HG02970 (cell line): ENCODE measurements around the gene SRMS.

Experiments
- ATAC-seq: cut with Tn5 transposase; IDR thresholded peaks from one replicate; pipeline ENCODE4 v1.9.1; 2021; ENCODE audit warnings: mild to moderate bottlenecking, moderate library complexity, moderate number of reproducible peaks; ENCODE audit not compliant: unreplicated experiment, low FRiP score

Gene SRMS

GRCh38 chr20:63554361-63555278, 7.1 kb upstream of the SRMS start:
- no peak for ATAC-seq

GRCh38 chr20:63553933-63554290, 6.4 kb upstream of the SRMS start, which contains the start of gene FNDC11:
TSS of gene FNDC11 (plus strand) at chr20:63554159. CDS start at chr20:63555664, 1,505 bp downstream.
- ATAC-seq = peak; percentile 14

DNA sequence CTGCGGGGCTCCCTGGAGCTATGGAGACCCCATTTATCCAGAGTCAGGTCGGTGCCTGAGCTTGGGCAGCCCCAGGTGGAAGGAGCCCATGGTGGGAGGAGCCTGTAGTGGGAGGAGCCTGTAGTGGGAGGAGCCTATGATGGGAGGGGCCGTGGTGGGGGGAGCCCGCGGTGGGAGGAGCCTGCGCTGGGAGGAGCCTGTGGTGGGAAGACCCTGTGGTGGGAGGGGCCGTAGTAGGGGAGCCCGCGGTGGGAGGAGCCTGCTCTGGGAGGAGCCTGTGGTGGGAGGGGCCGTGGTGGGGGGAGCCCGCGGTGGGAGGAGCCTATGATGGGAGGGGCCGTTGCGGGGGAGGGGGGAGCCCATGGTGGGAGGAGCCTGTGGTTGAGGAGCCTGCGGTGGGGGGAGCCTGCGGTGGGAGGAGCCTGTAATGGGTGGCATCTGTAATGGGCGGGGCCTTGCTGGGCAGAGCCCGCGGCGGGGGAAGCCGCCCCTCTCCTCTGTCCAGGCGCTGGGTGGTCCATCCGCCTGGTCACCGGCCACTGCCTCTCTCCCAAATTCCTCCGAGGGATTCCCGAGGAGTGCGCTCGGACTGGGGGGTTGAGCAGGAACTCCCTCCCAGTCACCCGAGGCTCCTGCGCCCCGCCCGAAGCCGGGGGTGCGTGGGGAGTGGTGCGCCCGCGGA, 5.8 kb upstream of the SRMS start:
- ATAC-seq = peak; percentile 49

DNA sequence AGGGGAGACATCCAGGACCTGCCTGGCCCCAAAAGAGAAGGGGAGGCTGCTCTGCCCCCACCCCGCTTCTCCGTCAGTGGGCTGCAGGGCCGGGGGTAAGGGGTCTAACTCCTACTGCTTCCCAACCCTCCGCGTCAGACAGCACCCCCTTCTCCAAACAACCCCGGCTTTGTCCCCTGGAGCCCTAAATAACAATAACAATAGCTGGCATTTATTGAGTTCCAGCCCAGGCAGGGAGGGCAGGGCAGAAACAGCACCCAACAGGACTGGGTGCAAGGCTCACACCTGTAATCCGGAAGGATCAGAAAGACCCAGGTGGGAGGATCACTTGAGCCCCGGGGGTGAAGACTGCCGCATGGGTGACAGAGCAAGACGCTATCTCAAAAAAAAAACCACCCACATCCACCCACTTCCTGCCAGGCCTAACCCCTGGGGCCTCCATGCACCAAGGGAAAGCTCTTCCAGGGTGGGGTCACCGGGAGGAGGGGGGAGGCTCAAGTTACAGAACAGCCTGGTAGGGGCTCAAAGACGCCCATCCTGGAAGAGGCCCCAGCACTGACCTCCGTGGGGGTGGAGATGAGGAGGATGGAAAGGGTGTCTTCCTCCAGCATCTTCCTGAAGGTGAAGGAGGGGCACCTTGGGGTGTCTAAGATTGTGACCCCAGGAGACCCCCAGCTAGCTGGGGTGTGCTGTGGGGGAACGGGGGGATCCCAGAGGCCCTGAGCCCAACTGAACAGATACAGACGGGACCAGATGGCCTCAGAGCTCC, 5.1 kb upstream of the SRMS start:
- peak; percentile 31 for ATAC-seq

DNA sequence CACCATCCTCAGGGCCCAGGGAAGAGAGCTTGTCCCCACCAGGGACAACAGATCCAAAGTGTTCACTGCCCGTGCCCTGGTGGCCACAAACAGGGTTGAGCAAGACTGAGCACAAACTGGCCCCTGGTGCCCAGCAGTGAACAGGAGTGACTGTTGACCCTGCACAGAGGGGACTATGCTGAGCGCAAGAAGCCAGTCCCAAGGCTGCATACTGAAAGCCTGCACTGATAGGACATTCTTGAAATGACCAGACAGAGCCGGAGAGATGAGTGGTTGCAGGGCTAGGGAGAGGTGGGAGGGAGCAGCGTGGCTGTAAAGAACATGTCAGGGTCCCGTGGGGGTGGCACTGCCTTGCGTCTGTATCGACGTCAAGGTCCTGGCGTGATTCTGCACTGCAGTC, 3.5 kb upstream of the SRMS start:
- no peak for ATAC-seq

DNA sequence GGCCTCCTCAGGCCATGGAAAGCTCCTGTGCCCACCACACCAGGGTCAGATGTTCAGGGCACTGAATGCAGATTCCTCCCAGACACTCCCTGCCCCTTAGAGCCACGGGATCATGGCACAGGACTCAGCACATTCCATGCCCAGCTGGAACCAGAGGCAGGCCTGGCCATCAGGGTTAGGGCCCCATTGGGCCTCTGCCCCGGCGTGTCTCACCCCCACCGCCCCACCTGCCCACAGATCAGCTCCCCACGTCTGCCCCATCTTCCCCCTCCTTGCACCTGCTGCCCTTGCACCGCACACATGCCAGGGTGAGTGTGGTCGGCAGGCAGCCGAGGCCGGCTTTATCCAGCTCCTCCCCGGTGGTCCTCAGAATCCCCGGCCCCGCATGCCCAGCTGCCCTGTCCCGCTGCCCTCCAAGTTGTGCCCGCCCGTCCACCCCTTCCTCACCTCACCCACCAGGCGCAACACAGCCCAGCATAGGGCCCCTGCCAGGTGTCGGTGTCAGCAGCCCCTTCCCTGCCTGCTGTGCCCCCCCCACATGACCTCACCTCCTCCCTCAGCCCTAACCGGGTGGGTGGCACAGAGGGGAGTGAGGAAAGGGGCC, 2.2 kb upstream of the SRMS start:
- no peak for ATAC-seq

GRCh38 chr20:63549019-63549418, 1.5 kb upstream of the SRMS start:
- ATAC-seq = no peak

DNA sequence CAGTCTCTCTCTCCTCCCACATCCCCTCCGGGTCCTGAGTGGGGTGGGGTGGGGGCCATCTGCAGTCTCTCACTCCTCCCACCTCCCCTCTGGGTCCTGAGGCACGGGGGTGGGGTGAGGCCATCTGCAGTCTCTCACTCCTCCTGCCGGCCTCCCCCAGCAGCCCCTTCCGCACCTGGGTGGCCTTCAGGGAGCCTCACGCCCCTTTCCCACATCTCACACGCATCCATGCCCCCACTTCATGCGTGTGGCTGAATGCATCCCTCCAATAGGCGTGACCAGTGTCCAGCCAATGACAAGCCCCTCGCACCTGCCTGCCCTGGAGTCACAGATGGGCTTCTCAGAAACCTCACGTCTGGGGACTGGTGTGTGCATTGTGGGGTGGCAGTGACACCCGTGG, 993 bp upstream of the SRMS start:
- ATAC-seq = no peak

DNA sequence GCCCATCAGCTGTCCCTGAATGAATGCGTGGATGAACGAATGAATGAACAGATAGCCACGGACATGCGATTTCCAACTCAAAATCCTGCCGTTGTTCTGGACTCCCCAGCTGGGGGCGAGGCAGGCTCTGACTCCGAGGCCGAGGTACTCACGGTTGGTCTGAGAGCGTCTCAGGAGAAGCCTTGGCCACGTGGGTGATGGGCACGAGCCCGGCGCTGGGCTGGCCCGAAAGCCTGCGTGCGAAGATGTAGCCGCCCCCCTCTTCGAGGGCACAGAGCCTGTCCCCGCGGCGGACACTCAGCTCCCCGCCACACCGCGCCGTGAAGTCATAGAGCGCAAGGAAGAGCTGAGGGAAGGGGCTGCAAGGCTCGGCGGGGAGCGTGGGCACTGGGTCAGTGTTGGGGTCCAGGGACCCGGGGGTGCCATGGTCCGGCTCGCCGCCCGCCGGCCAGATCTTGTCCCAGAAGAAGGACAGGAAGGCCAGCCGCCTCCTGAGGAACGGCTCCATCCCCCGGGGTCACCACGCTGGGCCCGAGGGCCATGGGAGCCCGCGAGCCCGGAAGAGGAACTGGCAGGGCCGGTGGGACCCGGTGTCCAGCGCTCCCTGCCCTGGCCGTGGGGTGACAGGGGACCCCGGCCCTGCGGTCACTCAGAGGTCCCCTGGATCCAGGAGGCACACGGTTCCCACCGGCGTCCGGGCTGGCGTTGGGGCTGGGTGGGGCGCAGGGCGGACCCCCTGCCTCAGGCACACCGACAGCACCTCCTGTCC, 409 bp downstream of the SRMS start:
- ATAC-seq = no peak

GRCh38 chr20:63546256-63546955, 1.1 kb downstream of the SRMS start:
- ATAC-seq = no peak

GRCh38 chr20:63545814-63546213, 1.7 kb downstream of the SRMS start:
- no peak for ATAC-seq

DNA sequence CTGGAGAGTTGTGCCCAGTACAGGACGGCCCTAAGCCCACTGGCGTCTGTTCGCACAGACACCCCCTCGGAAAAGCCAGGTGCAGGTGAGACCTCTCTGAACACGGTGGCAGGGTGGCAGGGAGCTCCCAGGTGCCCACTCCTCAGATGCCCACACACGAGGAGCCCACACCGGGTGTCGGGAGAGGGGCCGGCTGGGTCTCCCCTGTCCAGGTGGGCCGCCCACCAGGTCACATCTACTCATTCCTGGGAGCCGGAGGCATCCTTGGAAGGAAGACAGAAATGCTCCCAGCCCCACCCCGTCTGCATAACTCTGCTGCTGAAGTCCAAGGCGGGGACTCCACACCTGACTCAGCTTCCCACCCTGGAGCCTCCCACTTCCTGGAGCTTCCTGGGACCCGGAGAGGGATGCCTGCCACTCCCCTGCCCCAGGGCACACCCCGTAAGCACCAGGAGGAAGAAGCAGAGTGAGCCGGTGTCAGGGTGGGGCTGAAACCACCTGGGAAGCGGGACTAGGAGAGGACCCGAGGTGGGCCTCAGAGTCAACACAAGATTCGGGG, 2.5 kb downstream of the SRMS start:
- no peak for ATAC-seq

DNA sequence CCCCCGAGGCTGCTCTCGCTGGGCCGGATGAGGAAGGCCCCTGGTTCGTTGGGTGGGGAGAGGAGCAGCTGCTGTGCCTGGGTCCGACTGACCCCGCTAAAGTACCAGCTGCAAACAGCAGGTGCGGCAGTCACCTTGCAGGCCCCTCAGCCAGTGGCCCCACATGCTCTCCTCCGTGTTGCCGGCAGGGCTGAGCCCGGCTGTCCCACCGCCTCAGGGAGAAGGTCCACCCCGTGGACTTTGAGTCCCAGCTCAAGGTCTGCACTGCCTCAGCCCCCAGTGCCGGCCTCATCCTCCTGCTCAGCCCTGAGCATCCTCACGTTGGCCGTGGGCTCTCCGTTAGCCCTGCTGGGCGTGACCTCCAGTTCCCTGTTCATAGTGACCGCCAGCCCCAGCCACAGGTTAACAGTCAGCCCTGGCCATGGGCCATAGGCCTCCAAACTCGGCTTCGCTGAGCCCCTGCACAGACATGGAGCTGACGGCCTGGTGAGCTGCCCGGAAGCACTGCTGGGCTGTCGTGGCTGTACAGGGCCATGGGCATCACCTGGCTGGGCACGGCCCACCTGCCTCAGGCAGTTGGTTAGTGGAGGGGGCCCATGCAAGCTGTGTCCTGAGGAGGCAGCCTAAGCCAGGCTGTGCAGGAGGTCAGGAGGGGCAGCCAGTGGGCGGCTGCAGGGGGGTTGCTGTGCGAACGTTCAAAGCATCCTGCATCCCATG, 3.1 kb downstream of the SRMS start:
- no peak for ATAC-seq

DNA sequence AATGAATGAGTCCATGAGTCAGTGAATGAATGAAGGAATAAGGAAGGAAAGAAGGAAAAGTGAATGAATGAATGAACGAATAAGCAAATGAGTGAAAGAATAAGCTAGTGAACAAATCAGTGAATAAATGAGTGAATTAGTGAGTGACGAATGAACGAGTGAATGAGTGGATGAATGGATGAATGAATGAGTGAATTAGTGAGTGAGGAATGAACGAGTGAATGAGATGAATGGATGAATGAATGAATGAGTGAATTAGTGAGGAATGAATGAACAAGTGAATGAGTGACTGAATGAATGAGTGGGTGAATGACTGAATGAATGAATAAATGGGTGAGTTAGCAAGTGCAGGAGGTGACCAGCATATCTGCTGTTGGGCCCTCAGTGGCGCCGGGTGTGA, 3.8 kb downstream of the SRMS start:
- no peak for ATAC-seq

DNA sequence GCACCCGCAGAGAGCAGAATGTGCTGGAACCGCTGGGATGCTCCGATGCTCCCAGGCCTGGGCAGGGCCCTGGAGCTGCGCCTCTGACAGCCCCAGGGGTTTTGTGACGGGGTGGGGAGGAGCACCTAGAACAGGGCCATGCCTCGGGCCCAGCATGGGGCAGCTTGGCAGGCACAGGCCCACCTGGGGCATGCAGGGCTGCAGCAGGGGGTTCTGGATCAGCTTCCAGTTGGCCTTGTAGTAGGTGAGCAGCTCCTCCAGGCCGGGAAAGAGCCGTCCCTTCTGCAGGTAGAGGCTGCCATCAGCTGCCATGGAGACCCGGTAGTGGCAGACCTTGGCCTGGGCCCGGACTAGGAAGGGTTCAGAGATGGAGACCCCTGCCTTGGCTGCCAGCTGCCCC, 4.4 kb downstream of the SRMS start:
- no peak for ATAC-seq

DNA sequence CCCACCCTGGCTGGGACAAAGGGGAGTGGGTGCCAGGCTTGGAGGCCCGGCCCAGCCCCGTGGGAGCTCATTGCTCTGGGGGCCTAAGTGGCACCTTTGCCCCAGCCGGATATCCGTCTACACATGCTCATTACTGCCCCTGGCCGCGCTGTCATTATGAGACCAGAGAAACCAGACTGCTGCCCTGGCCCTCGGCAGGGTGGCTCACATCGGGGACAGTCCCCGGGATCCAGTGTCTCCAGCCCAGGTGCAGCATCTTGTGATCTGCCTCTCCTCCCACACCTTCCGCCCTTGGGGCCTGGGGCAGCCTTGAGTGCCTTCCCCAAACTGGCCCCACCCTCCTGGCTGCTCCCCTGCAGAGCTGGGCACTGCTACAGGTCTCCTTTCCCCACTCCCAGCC, 4.9 kb downstream of the SRMS start:
- ATAC-seq = no peak

GRCh38 chr20:63542031-63542559, 5.5 kb downstream of the SRMS start:
- ATAC-seq = no peak

GRCh38 chr20:63541371-63541770, 6.2 kb downstream of the SRMS start:
- ATAC-seq = no peak
